ENCODE results near the gene ZMYM2.
"Not testable (repeated sequence)": the region's sequence is repeated elsewhere in the genome, so short reads cannot be mapped to it uniquely, and the experiment has no call there.

The ZMYM2 gene

DNA sequence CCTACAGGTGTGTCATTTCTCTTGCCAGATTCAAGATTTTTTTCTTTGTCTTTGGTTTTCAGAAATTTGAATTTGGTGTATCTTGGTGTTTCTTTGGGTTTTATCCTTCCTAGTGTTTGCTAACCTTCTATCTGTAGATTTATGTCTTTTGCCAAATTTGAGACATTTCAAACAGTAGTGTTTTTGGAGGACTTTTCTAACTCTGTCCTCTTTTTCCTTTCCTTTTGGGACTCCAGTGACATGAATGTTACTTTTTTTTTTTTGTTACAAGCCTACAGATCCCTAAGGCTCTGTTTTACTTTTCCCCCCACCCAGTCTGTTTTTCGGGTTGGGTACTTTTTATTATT, 58.8 kb downstream of the ZMYM2 start:
- H3K36me3 ChIP-seq (ENCODE audit: control insufficient read depth, insufficient read depth, low read length, severe bottlenecking), result peaks cover 81% of the 10 kb centered on the region
- H3K4me1 ChIP-seq (ENCODE audit: control insufficient read depth, insufficient read depth, low read length), result peaks cover 10% of the 10 kb centered on the region
- no peaks in the 10 kb centered on the region for H3K27me3 ChIP-seq (replicated peaks; ENCODE audit: control insufficient read depth, insufficient read depth, low read length)
- H3K4me3 ChIP-seq (ENCODE audit: low read length), result no peak overlapping the region
- DNase-seq (ENCODE audit: low read depth), result no peak
- no peak overlapping the region for H3K9ac ChIP-seq (ENCODE audit: low read length)
- peaks cover 30% of the 10 kb centered on the region for H3K9me3 ChIP-seq (ENCODE audit: control insufficient read depth, low read length)

DNA sequence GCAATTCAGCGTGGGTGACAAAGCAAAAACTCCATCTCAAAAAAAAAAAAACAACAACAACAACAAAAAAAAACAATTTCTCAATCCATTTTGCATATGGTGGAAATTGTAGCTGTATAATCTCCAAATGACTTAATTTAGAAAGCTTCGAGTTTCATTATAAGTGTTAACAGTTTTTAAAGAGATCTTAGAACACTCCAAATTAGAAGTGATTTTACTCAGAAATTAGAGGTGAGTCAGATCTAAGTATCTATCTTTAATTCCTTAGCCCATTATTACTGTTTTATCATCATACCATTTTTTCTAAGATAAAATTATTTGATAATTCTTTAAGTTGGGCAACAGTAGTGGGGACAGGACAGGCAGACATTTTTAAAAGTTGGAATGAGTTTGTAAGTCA, 60.5 kb downstream of the ZMYM2 start:
- no peak for DNase-seq (ENCODE audit: low read depth)
- Histone ChIP-seq H3K4me3 (ENCODE audit: low read length) (no peak overlapping the region), H3K4me1 (ENCODE audit: control insufficient read depth, insufficient read depth, low read length) (peaks cover 10% of the 10 kb centered on the region), H3K9me3 (ENCODE audit: control insufficient read depth, low read length) (peaks cover 30% of the 10 kb centered on the region), H3K27me3 (replicated peaks; ENCODE audit: control insufficient read depth, insufficient read depth, low read length) (no peaks in the 10 kb centered on the region), H3K36me3 (ENCODE audit: control insufficient read depth, insufficient read depth, low read length, severe bottlenecking) (peaks cover 79% of the 10 kb centered on the region), H3K9ac (ENCODE audit: low read length) (no peak overlapping the region)

DNA sequence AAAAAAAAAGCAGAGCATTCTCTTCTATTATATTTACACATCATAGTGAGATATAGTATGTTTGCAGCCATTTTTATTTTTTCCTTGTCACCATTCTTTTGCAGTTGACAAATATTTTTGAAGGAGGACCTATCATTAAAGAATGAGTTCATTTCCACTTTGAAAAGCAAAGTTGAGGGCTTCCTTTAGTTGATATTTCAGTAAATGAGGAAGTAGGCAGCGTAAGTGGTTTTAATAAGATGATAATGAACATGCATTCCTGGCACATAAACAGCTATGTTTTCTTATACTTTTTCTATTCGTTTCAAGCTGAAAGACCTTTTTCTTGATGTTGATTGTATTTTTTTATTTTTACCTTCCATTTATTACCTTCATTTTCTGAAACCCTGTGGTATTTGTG, 66.2 kb downstream of the ZMYM2 start:
- H3K27me3 ChIP-seq (replicated peaks; ENCODE audit: control insufficient read depth, insufficient read depth, low read length), result no peaks in the 10 kb centered on the region
- DNase-seq (ENCODE audit: low read depth), result no peak
- no peak overlapping the region for H3K4me3 ChIP-seq (ENCODE audit: low read length)
- H3K36me3 ChIP-seq (ENCODE audit: control insufficient read depth, insufficient read depth, low read length, severe bottlenecking), result peaks cover 77% of the 10 kb centered on the region
- peaks cover 10% of the 10 kb centered on the region for H3K4me1 ChIP-seq (ENCODE audit: control insufficient read depth, insufficient read depth, low read length)
- no peak overlapping the region for H3K9ac ChIP-seq (ENCODE audit: low read length)
- no peaks in the 10 kb centered on the region for H3K9me3 ChIP-seq (ENCODE audit: control insufficient read depth, low read length)

DNA sequence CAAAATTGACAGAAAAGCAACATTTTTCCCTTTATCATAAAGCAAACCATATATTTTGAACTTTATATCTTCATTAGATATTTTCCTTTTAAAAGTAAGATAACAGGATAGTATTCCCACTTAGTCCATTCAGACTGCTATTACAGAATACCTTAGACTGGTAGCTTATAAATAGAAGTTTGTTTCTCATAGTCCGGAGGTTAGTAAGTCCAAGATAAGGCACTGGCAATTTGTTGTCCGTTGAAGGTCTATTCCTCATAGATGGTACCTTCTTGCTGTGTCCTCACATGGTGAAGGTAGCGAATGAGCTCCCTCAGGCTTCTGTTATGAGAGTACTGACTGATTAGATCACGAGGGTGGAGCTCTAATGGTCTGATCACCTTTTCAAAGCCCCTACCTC, 70.4 kb downstream of the ZMYM2 start:
- no peaks in the 10 kb centered on the region for H3K9me3 ChIP-seq (ENCODE audit: control insufficient read depth, low read length)
- H3K27me3 ChIP-seq (replicated peaks; ENCODE audit: control insufficient read depth, insufficient read depth, low read length), result no peaks in the 10 kb centered on the region
- H3K9ac ChIP-seq (ENCODE audit: low read length), result no peak overlapping the region
- no peak for DNase-seq (ENCODE audit: low read depth)
- H3K36me3 ChIP-seq (ENCODE audit: control insufficient read depth, insufficient read depth, low read length, severe bottlenecking), result peaks cover 82% of the 10 kb centered on the region
- no peak overlapping the region for H3K4me3 ChIP-seq (ENCODE audit: low read length)
- no peaks in the 10 kb centered on the region for H3K4me1 ChIP-seq (ENCODE audit: control insufficient read depth, insufficient read depth, low read length)

DNA sequence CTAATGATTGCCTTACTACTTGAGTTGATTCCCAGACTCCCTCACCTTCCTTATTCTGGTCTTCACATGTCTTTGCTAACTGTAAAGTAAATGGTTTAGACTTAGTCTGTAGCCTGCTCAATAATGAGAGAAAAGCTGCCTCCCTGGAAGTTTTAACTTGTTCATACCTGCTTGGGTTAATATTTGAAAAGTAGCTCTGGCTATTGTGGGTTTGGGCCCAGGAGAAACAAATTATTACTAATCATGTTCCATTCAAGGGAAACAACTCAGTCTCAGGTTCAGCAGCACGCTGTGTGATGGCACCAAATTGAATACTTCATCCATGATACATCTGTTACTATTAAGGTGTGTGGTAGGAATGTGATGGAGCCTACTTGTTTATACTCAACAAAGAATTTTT, 75.0 kb downstream of the ZMYM2 start:
- peaks cover 87% of the 10 kb centered on the region for H3K36me3 ChIP-seq (ENCODE audit: control insufficient read depth, insufficient read depth, low read length, severe bottlenecking)
- H3K27me3 ChIP-seq (replicated peaks; ENCODE audit: control insufficient read depth, insufficient read depth, low read length), result no peaks in the 10 kb centered on the region
- no peak overlapping the region for H3K9ac ChIP-seq (ENCODE audit: low read length)
- DNase-seq (ENCODE audit: low read depth), result no peak
- H3K4me3 ChIP-seq (ENCODE audit: low read length), result no peak overlapping the region
- no peaks in the 10 kb centered on the region for H3K9me3 ChIP-seq (ENCODE audit: control insufficient read depth, low read length)
- no peaks in the 10 kb centered on the region for H3K4me1 ChIP-seq (ENCODE audit: control insufficient read depth, insufficient read depth, low read length)

DNA sequence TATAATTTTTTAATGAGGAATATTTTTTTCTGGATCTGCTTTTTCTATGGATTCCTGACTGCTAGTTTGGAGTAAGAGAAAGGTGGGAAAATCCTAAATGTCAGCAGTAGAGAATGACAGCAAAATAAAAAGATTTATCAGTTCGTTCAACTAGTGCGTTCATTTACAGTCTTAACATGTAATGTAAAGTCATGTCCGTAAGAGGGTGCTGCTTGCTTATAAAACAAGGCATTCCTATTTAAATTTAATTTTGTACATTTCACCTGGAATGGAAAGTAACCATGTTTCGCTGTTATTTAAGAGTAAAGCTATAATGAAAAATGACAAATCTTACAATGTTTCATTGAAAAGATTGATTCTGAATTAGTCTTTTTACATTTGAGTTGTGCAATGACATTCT, 76.6 kb downstream of the ZMYM2 start:
- H3K36me3 ChIP-seq (ENCODE audit: control insufficient read depth, insufficient read depth, low read length, severe bottlenecking), result peaks cover 75% of the 10 kb centered on the region
- H3K4me3 ChIP-seq (ENCODE audit: low read length), result no peak overlapping the region
- H3K9me3 ChIP-seq (ENCODE audit: control insufficient read depth, low read length), result no peaks in the 10 kb centered on the region
- no peak overlapping the region for H3K9ac ChIP-seq (ENCODE audit: low read length)
- H3K4me1 ChIP-seq (ENCODE audit: control insufficient read depth, insufficient read depth, low read length), result no peaks in the 10 kb centered on the region
- no peaks in the 10 kb centered on the region for H3K27me3 ChIP-seq (replicated peaks; ENCODE audit: control insufficient read depth, insufficient read depth, low read length)
- DNase-seq (ENCODE audit: low read depth), result peak; percentile 40

DNA sequence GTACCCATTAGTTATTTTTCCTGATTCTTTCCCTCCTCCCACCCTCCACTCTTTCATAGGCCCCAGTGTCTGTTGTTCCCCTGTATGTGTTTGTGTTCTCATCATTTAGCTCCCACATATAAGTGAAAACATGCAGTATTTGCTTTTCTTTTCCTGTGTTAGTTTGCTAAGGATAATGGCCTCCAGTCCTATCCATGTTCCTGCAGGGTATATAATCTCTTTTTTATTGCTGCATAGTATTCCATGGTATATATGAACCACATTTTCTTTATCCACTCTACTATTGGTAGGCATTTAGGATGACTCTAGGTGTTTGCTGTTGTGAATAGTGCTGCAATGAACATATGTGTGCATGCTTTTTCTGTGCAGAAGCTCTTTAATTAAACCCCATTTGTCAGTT, 79.4 kb downstream of the ZMYM2 start:
- Histone ChIP-seq H3K4me3 (ENCODE audit: low read length) (no peak overlapping the region), H3K9ac (ENCODE audit: low read length) (no peak overlapping the region), H3K9me3 (ENCODE audit: control insufficient read depth, low read length) (no peaks in the 10 kb centered on the region), H3K4me1 (ENCODE audit: control insufficient read depth, insufficient read depth, low read length) (no peaks in the 10 kb centered on the region), H3K36me3 (ENCODE audit: control insufficient read depth, insufficient read depth, low read length, severe bottlenecking) (peaks cover 64% of the 10 kb centered on the region), H3K27me3 (replicated peaks; ENCODE audit: control insufficient read depth, insufficient read depth, low read length) (no peaks in the 10 kb centered on the region)
- no peak for DNase-seq (ENCODE audit: low read depth)

DNA sequence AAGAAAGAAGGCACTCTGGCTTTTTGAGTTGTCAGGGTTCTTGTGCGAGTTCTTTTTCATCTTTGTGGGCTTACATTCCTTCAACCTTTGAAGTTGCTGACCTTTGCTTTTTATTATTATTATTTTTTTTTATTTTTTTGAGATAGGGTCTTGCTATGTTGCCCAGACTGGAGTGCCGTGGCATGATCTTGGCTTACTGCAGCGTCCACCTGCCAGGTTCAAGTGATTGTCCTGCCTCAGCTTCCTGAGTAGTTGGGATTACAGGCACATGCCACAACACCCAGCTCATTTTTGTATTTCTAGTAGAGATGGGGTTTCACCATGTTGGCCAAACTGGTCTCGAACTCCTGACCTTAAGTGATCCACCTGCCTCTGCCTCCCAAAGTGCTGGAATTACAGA, 84.1 kb downstream of the ZMYM2 start:
- H3K4me1 ChIP-seq (ENCODE audit: control insufficient read depth, insufficient read depth, low read length); H3K27me3 ChIP-seq (replicated peaks; ENCODE audit: control insufficient read depth, insufficient read depth, low read length); DNase-seq (ENCODE audit: low read depth); H3K9ac ChIP-seq (ENCODE audit: low read length); H3K9me3 ChIP-seq (ENCODE audit: control insufficient read depth, low read length); H3K4me3 ChIP-seq (ENCODE audit: low read length): not testable (repeated sequence)
- peaks cover 48% of the 10 kb centered on the region for H3K36me3 ChIP-seq (ENCODE audit: control insufficient read depth, insufficient read depth, low read length, severe bottlenecking)

DNA sequence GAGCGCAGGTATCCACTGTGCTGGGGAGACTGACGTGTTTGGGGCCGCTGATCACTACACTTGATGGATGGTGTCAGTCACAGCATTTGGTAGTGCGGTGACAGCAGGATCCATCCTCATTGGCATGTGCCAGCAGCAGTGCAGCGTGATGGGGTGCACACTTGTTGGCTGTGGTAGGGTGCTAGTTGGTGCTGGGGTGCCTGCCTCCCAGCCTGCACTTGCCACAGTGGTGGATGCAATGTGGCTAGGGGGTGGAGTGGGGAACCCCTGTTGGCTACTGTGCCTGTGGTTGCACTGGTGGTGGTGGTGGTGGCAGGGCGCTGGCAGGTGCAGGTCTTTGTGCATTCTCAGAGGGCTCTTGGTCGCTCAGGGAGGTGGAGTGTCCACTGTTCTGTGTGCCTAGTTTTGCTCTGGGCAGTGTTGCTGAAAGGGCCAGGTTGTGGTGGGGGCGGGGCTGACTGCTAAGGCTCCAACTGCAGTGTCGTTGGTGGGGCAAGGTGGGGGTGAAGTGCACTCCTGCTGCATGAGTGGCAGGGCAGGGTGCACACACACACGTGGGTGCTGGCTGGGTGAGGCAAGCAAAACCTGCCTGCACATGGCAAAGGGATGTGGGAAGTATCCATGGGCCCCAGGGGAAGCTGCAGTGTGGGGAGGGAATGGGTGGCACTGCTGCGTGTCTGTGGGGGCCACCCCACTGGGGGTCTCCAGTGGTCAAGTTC, 84.8 kb downstream of the ZMYM2 start:
- H3K27me3 ChIP-seq (replicated peaks; ENCODE audit: control insufficient read depth, insufficient read depth, low read length), result no peaks in the 10 kb centered on the region
- no peak overlapping the region for H3K9ac ChIP-seq (ENCODE audit: low read length)
- H3K4me3 ChIP-seq (ENCODE audit: low read length), result no peak overlapping the region
- H3K4me1 ChIP-seq (ENCODE audit: control insufficient read depth, insufficient read depth, low read length), result peaks cover 2% of the 10 kb centered on the region
- no peaks in the 10 kb centered on the region for H3K9me3 ChIP-seq (ENCODE audit: control insufficient read depth, low read length)
- H3K36me3 ChIP-seq (ENCODE audit: control insufficient read depth, insufficient read depth, low read length, severe bottlenecking), result peaks cover 41% of the 10 kb centered on the region
- DNase-seq (ENCODE audit: low read depth), result no peak

DNA sequence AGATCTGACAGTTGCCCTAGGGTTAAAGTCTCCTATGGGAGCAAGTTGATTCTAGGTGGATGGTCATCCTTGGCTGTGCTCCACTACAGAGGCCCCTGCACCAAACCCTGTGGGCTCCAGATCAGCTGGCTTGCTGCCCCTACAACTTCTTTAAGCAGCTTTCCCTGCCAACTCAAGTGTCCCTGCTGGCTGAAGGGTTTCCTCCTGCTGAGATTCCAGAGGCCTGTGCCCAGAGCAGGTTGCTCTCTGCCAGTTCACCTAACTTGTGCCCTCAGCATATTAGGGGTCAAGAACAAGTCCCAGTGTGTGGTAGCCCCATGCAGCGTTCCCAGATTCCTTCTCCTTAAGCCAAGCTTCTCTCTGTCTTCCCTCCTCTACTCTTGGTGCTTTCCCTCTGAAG, 85.6 kb downstream of the ZMYM2 start:
- DNase-seq (ENCODE audit: low read depth), result no peak
- no peaks in the 10 kb centered on the region for H3K9me3 ChIP-seq (ENCODE audit: control insufficient read depth, low read length)
- no peak overlapping the region for H3K9ac ChIP-seq (ENCODE audit: low read length)
- H3K27me3 ChIP-seq (replicated peaks; ENCODE audit: control insufficient read depth, insufficient read depth, low read length), result no peaks in the 10 kb centered on the region
- peaks cover 9% of the 10 kb centered on the region for H3K4me1 ChIP-seq (ENCODE audit: control insufficient read depth, insufficient read depth, low read length)
- no peak overlapping the region for H3K4me3 ChIP-seq (ENCODE audit: low read length)
- peaks cover 41% of the 10 kb centered on the region for H3K36me3 ChIP-seq (ENCODE audit: control insufficient read depth, insufficient read depth, low read length, severe bottlenecking)

DNA sequence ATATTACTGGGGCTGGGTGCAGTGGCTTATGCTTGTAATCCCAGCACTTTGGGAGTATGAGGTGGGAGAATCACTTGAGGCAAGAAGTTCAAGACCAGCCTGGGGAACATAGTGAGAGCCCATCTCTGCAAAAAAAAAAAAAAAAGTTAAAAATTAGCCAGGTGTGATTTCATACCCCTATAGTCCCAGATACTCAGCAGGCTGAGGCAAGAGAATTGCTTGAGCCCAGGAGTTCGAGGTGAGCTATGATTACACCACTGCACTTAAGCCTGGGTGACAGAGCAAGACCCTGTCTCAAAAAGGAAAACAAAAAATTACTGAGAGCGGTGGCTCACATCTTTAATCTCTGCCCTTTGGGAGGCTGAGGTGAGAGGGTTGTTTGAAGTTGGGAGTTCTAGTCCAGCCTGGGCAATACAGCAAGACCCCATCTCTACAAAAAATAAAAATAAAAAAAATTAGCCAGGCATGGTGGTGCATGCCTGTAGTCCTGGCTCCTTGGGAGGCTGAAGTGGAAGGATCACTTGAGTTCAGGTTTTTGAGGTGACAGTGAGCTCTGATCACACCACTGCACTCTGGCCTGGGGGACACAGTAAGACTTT, 87.5 kb downstream of the ZMYM2 start:
- Histone ChIP-seq H3K36me3 (ENCODE audit: control insufficient read depth, insufficient read depth, low read length, severe bottlenecking) (peaks cover 31% of the 10 kb centered on the region), H3K9me3 (ENCODE audit: control insufficient read depth, low read length) (no peaks in the 10 kb centered on the region), H3K4me1 (ENCODE audit: control insufficient read depth, insufficient read depth, low read length) (peaks cover 26% of the 10 kb centered on the region), H3K27me3 (replicated peaks; ENCODE audit: control insufficient read depth, insufficient read depth, low read length) (no peaks in the 10 kb centered on the region), H3K9ac (ENCODE audit: low read length) (no peak overlapping the region), H3K4me3 (ENCODE audit: low read length) (no peak overlapping the region)
- no peak for DNase-seq (ENCODE audit: low read depth)
